SK-N-SH treated with all-trans-retinoic acid at 6 μM for 48 hours (cell line): ENCODE data around the gene ANKRD45.

Experiments used
- ATAC-seq: fragments of 200-7000 bp; cut with Tn5 transposase; 3 replicates; pipeline ENCODE4 v1.9.1; 2020; ENCODE audit warnings: mild to moderate bottlenecking, moderate library complexity
- ARNTL ChIP-seq: fragments of 450-650 bp; formaldehyde crosslinking; IDR thresholded peaks from 2 replicates; pipeline ENCODE4 v1.5.0; 2020; ENCODE audit warnings: low read depth, mild to moderate bottlenecking, moderate library complexity, borderline replicate concordance
- BACH2 ChIP-seq: fragments of 250-450 bp; sonication (Bioruptor Pico); IDR thresholded peaks from 2 replicates; pipeline ENCODE4 v1.9.0; 2021; ENCODE audit warnings: mild to moderate bottlenecking, borderline replicate concordance
- CREB5 ChIP-seq: fragments of 250-450 bp; sonication (Bioruptor Pico); IDR thresholded peaks from 2 replicates; pipeline ENCODE4 v1.5.1; 2020; ENCODE audit warnings: low read depth, mild to moderate bottlenecking, moderate library complexity
- CSDC2 ChIP-seq: fragments of 250-450 bp; sonication (Bioruptor Pico); IDR thresholded peaks from 2 replicates; pipeline ENCODE4 v1.5.0; 2020; ENCODE audit warnings: mild to moderate bottlenecking, moderate library complexity
- CSRNP3 ChIP-seq: fragments of 250-450 bp; sonication (Bioruptor Pico); IDR thresholded peaks from 2 replicates; pipeline ENCODE4 v1.5.1; 2021; ENCODE audit warnings: mild to moderate bottlenecking, moderate library complexity
- GLIS3 ChIP-seq: fragments of 250-450 bp; sonication (Bioruptor Pico); IDR thresholded peaks from 2 replicates; pipeline ENCODE4 v1.5.0; 2020; ENCODE audit warnings: mild to moderate bottlenecking, moderate library complexity
- ISL1 ChIP-seq: fragments of 250-450 bp; sonication (Bioruptor Pico); IDR thresholded peaks from 2 replicates; pipeline ENCODE4 v2.1.2; 2022; ENCODE audit warnings: mild to moderate bottlenecking, moderate library complexity
- OSR1 ChIP-seq: fragments of 250-450 bp; sonication (Bioruptor Pico); IDR thresholded peaks from 2 replicates; pipeline ENCODE4 v1.8.0; 2022; ENCODE audit warnings: moderate library complexity, mild to moderate bottlenecking, inconsistent platforms
- PATZ1 ChIP-seq: fragments of 250-450 bp; sonication (Bioruptor Pico); IDR thresholded peaks from 2 replicates; pipeline ENCODE4 v1.8.0; 2020; ENCODE audit warnings: mild to moderate bottlenecking, moderate library complexity, borderline replicate concordance
- RARB ChIP-seq: fragments of 250-450 bp; sonication (Bioruptor Pico); IDR thresholded peaks from 2 replicates; pipeline ENCODE4 v1.8.0; 2021; ENCODE audit warnings: mild to moderate bottlenecking, moderate library complexity
- SNAI2 ChIP-seq: fragments of 250-450 bp; sonication (Bioruptor Pico); IDR thresholded peaks from 2 replicates; pipeline ENCODE4 v1.5.0; 2020; ENCODE audit warnings: mild to moderate bottlenecking, moderate library complexity
- TCF4 ChIP-seq: fragments of 250-450 bp; sonication (Bioruptor Pico); IDR thresholded peaks from 2 replicates; pipeline ENCODE4 v1.8.0; 2021; ENCODE audit warnings: mild to moderate bottlenecking, moderate library complexity, borderline replicate concordance
- TOX ChIP-seq: fragments of 250-450 bp; sonication (Bioruptor Pico); IDR thresholded peaks from 2 replicates; pipeline ENCODE4 v1.8.0; 2021; ENCODE audit warnings: mild to moderate bottlenecking, moderate library complexity, borderline replicate concordance
- TSHZ2 ChIP-seq: fragments of 250-450 bp; sonication (Bioruptor Pico); IDR thresholded peaks from 2 replicates; pipeline ENCODE4 v1.5.0; 2020; ENCODE audit warnings: mild to moderate bottlenecking, moderate library complexity
- ZC3H10 ChIP-seq: fragments of 250-450 bp; sonication (Bioruptor Pico); IDR thresholded peaks from 2 replicates; pipeline ENCODE4 v1.5.1; 2021; ENCODE audit warnings: mild to moderate bottlenecking, moderate library complexity
- ZFP3 ChIP-seq: fragments of 250-450 bp; sonication (Bioruptor Pico); IDR thresholded peaks from 2 replicates; pipeline ENCODE4 v1.5.0; 2020; ENCODE audit warnings: mild to moderate bottlenecking, moderate library complexity
- ZFP30 ChIP-seq: fragments of 450-650 bp; formaldehyde crosslinking; IDR thresholded peaks from 2 replicates; pipeline ENCODE4 v1.5.0; 2022; ENCODE audit warnings: mild to moderate bottlenecking, moderate library complexity
- ZNF565 ChIP-seq: fragments of 450-650 bp; formaldehyde crosslinking; conservative IDR thresholded peaks from 2 replicates; pipeline ENCODE4 v1.5.0; 2020; ENCODE audit warnings: low read depth, mild to moderate bottlenecking, moderate library complexity
- ZNF70 ChIP-seq: fragments of 450-650 bp; formaldehyde crosslinking; IDR thresholded peaks from 2 replicates; pipeline ENCODE4 v1.5.0; 2020; ENCODE audit warnings: mild to moderate bottlenecking, moderate library complexity
- ZNF8 ChIP-seq: fragments of 450-650 bp; formaldehyde crosslinking; IDR thresholded peaks from 2 replicates; pipeline ENCODE4 v1.5.0; 2020; ENCODE audit warnings: mild to moderate bottlenecking, moderate library complexity

The ANKRD45 gene

GRCh38 chr1:173661763-173662162 is 7.9 kb downstream of the ANKRD45 start:
- no peak for ATAC-seq
- TF ChIP-seq BACH2 (CRISPR knock-in tag) (no peak), TSHZ2 (CRISPR knock-in tag) (no peak), ISL1 (CRISPR knock-in tag) (no peak), ZC3H10 (CRISPR knock-in tag) (no peak), CREB5 (CRISPR knock-in tag) (no peak), GLIS3 (CRISPR knock-in tag) (no peak), TOX (no peak), CSRNP3 (CRISPR knock-in tag) (no peak), ZNF70 (no peak), RARB (CRISPR knock-in tag) (no peak), ZNF565 (CRISPR knock-in tag) (no peak), TCF4 (CRISPR knock-in tag) (no peak), ZNF8 (CRISPR knock-in tag) (no peak)

- ATAC-seq, result no peak
- TF ChIP-seq ZFP3 (CRISPR knock-in tag) (no peak), TCF4 (CRISPR knock-in tag) (no peak), OSR1 (CRISPR knock-in tag) (no peak), GLIS3 (CRISPR knock-in tag) (no peak), CSRNP3 (CRISPR knock-in tag) (no peak), SNAI2 (CRISPR knock-in tag) (no peak)
Observed at GRCh38 chr1:173661271-173661670, 8.4 kb downstream of the ANKRD45 start.

- no peak for TF ChIP-seq OSR1 (CRISPR knock-in tag)
- no peak for TF ChIP-seq RARB (CRISPR knock-in tag)
- no peak for TF ChIP-seq PATZ1 (CRISPR knock-in tag)
- no peak for TF ChIP-seq CSRNP3 (CRISPR knock-in tag)
- TF ChIP-seq TOX, result no peak
- no peak for TF ChIP-seq TSHZ2 (CRISPR knock-in tag)
- no peak for TF ChIP-seq ZFP30 (CRISPR knock-in tag)
- TF ChIP-seq BACH2 (CRISPR knock-in tag), result no peak
- no peak for TF ChIP-seq ZNF70
- TF ChIP-seq ZNF8 (CRISPR knock-in tag), result no peak
- no peak for TF ChIP-seq ARNTL
- TF ChIP-seq ZC3H10 (CRISPR knock-in tag), result no peak
- TF ChIP-seq ZFP3 (CRISPR knock-in tag), result no peak
- TF ChIP-seq CSDC2 (CRISPR knock-in tag), result no peak
- no peak for ATAC-seq
Observed at GRCh38 chr1:173660306-173660705, 9.3 kb downstream of the ANKRD45 start.
